Stimulated activated CD8-positive, alpha-beta memory T cell treated with anti-CD3 and anti-CD28 coated beads, Interleukin-4, amount 100 ng/mL, for 24 hours (primary cell): ENCODE data around the gene DNAAF8.
"Not testable (repeated sequence)": the region's sequence is repeated elsewhere in the genome, so short reads cannot be mapped to it uniquely, and the experiment has no call there.

Experiments used
- DNase-seq: peaks from one replicate; pipeline ENCODE4 v3.0.0-alpha.2; 2020; ENCODE audit warnings: low read depth

The DNAAF8 gene

GRCh38 chr16:4784444-4784987, 50.2 kb downstream of the DNAAF8 start:
- not testable (repeated sequence) for DNase-seq

- no peak for DNase-seq
Measured at GRCh38 chr16:4785758-4786433, 51.6 kb downstream of the DNAAF8 start.

DNA sequence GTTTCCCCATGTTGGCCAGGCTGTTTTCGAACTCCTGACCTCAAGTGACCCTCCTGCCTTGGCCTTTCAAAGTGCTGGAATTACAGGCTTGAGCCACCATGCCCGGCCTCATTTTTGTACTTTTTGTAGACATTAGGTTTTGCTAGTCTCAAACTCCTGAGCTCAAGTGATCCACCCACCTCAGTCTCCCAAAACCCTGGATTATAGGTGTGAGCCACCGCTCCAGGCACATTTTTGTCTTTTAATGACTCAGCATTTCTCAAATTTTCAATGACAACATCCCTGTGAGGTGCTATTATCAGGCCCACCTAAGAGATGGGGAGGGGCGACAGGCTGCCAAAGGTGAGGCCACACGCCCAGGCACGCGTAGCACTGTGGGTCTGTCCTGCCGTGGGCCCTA, 52.7 kb downstream of the DNAAF8 start:
- no peak for DNase-seq

- no peak for DNase-seq
Measured at GRCh38 chr16:4787627-4788482, 53.5 kb downstream of the DNAAF8 start, which contains the start of gene SEPTIN12. Gene SEPTIN12, minus strand, starts transcription at chr16:4788345. Its CDS starts 700 bp downstream, at chr16:4787645.

DNA sequence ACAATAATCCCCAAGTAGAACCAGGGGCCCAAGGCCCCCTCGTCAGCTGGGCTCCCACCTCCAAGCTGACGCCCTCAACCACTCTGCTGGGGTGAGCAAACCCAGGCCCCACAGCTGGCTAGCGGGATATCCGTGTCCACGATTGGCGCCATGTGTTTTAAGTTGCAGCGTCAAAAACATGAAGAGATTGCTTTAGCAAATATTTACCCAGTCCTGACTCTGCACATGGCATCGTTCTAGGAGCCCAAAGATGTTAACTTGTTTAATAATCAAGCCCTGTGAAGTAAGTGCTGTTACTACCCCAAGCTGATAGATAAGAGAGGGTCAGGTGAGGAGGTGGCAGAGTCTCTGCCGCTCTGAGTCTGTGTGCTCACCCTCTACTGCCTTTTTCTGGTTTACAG, 54.2 kb downstream of the DNAAF8 start:
- no peak for DNase-seq

- DNase-seq = no peak
Measured at GRCh38 chr16:4788910-4789309, 54.6 kb downstream of the DNAAF8 start.

GRCh38 chr16:4790261-4790660, 55.9 kb downstream of the DNAAF8 start:
- DNase-seq = no peak

DNA sequence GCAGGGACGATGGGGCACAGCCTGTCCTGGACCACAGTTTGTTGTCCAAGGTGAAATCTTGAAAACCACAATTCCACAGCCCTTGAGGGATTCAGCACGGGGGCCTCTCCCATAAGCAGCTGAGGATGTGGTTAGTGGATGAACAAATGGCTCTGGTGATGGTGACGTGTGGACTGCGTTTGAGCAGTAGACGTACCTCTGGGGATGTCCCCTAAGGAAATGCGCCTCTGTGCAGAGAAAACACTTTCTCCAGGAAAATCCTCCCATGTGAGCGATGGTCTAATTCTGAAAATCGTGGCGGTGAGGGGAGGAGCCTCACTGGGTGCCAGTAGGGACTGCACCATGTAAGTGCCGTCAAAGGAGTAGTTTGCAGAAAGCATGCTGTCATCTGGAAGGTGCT, 56.5 kb downstream of the DNAAF8 start:
- DNase-seq = no peak

DNA sequence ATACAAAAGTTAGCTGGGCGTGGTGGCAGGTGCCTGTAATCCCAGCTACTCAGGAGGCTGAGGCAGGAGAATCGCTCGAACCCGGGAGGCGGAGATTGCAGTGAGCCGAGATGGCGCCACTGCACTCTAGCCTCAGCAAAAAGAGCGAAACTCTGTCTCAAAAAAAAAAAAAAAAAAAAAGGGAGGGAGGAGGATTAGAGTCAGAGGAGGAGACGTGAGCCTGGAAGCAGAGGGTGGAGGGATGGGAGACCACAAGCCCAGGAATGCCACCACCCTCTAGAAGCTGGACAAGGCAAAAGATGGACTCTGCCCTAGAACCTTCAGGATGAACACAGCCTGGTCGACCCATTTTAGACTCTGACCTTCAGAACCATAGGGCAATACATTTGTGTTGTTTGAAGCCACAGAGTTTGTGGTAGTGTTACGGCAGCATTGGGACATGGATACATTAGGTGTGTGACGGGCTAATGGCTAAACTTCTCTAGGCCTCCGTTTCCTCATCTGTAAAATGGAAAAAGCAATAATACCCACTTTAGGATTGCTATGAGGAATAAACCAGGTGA, 58.7 kb downstream of the DNAAF8 start:
- no peak for DNase-seq

- no peak for DNase-seq
Measured at GRCh38 chr16:4795181-4795827, 61.0 kb downstream of the DNAAF8 start, which contains the start of gene SMIM22. Gene SMIM22, plus strand, starts transcription at chr16:4795369. Its CDS starts 366 bp downstream, at chr16:4795735.

DNA sequence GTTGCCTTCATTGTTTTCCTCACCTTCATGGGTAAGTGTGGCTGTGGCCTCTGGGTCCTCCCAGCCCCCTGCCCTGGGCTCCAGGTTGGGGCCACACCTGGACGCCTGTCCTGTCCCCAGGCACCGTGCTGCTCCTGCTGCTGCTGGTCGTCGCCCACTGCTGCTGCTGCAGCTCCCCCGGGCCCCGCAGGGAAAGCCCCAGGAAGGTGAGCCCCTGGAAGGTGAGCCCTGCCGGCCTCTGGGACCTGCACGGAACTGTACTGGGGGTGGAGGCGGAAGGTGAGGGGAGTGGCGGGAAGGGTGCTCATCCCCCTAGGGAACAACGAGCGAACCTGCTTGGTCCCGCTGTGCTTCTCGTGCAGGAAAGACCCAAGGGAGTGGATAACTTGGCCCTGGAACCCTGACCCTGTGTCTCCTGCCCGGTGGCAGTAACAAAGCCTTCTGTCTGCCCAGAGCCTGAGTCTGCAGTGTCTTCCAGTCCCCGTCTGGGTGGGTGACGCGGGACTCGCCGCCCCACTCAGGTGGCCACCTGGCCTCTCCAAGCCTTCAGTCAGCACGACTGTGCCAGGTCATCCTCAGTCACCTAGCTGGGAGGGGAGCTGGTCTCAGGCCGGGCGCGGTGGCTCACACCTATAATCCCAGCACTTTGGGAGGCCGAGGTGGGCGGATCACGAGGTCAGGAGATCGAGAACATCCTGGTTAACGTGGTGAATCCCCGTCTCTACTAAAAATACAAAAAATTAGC, 61.7 kb downstream of the DNAAF8 start:
- no peak for DNase-seq

- DNase-seq = no peak
Measured at GRCh38 chr16:4796982-4797804, 62.9 kb downstream of the DNAAF8 start.

GRCh38 chr16:4797805-4798252, 63.5 kb downstream of the DNAAF8 start:
- no peak for DNase-seq

DNA sequence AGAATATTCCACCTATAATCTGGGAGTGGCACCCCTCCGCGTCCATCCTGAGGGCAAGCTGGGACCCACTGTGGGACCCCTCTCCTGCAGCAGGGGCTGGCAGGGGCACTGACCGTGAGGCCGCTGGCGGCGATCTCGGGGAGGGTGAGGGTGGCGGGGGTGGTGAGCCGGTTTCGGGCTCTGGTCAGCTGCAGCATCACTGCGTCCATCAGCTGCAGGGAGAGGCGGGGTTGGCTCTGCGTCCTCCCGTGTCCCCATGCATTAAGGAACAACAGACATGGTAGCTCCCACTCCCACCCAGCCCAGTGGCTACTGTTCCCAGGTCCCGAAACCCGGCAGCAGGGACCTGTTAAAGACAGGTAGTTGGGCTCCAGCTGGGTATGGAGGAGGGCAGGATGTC, 64.1 kb downstream of the DNAAF8 start:
- no peak for DNase-seq
